ENCODE results near the gene UXS1.

Gene UXS1

DNA sequence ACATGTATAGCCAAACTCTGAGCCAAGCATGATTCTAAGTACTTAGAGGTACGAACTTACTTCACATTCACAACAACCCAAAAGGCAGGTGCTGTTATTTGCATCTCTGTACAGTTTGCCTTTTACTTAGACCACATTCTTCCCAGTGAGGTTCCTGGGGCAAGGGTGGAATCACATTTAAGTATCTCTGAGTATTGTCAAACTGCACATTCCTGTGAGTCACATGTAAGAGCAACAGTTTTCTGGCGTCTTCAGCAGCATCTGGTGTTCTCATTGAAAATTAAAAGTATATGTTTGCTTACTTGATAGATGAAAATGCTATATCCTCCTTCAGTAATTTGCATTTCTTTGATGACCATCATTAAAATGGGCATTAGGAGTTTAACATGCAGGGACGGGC lies 119.1 kb downstream of the UXS1 start:
- DNase-seq (ENCODE audit: extremely low spot score): no peak
- ChIA-PET CTCF (no interaction called here), POLR2A (no interaction called here)
- no peak for TF ChIP-seq SUZ12 (IDR thresholded peaks at IDR 0.05)
- no peak for TF ChIP-seq CTBP1 (IDR thresholded peaks at IDR 0.05; ENCODE audit: borderline replicate concordance)
- TF ChIP-seq LEF1 (IDR thresholded peaks at IDR 0.05; ENCODE audit: borderline replicate concordance): no peak
- no peak for TF ChIP-seq FOXK2 (IDR thresholded peaks at IDR 0.05)

DNA sequence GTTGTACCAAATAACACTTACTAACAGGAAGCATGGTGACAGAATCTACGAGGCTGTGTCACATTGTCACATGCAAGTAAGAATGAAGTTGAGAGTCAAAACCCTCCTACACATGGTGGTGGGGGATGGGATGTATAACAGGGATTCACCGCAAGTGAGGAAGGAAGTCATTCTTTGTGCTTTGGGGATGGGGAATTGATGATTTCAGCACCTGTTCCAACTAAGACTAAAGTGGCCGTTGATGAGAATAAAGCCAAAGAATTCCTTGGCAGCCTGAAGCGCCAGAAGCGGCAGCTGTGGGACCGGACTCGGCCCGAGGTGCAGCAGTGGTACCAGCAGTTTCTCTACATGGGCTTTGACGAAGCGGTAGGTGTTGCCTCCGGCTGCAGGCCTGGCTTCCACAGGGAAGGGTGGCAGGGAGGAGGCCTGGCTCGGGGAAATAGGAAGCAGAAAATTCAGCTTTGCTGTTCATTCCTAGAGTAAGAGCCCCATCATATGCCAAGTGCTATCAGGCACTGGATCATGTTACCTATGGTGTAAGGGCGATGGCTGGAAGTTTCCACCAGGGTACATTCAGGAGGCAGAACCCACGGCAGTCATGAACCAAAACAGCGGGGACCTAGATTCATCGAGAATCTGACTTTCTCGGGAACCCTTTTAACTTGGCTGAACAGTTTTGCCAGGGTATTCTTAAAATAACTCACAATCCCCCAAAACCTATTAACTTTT lies 120.3 kb downstream of the UXS1 start:
- no peak for TF ChIP-seq SUZ12 (IDR thresholded peaks at IDR 0.05)
- TF ChIP-seq FOXK2 (IDR thresholded peaks at IDR 0.05): no peak
- no peak for TF ChIP-seq L3MBTL2 (conservative IDR thresholded peaks at IDR 0.05)
- TF ChIP-seq TARDBP (IDR thresholded peaks at IDR 0.05): no peak
- TF ChIP-seq NFRKB (IDR thresholded peaks at IDR 0.05): no peak
- TF ChIP-seq HDGF (IDR thresholded peaks at IDR 0.05; ENCODE audit: borderline replicate concordance): no peak
- no peak for TF ChIP-seq ZNF384 (IDR thresholded peaks at IDR 0.05)
- TF ChIP-seq ELF4 (IDR thresholded peaks at IDR 0.05): no peak
- no peak for TF ChIP-seq FOXA1 (IDR thresholded peaks at IDR 0.05)
- TF ChIP-seq LEF1 (IDR thresholded peaks at IDR 0.05; ENCODE audit: borderline replicate concordance): no peak
- no peak for TF ChIP-seq ARNT (IDR thresholded peaks at IDR 0.05)
- no peak for TF ChIP-seq FOXM1 (IDR thresholded peaks at IDR 0.05; ENCODE audit: borderline replicate concordance)
- TF ChIP-seq BHLHE40 (IDR thresholded peaks at IDR 0.05; ENCODE audit: borderline replicate concordance): no peak
- TF ChIP-seq CTBP1 (IDR thresholded peaks at IDR 0.05; ENCODE audit: borderline replicate concordance): no peak
- TF ChIP-seq SP1 (IDR thresholded peaks at IDR 0.05): no peak
- TF ChIP-seq, protein P1, sequence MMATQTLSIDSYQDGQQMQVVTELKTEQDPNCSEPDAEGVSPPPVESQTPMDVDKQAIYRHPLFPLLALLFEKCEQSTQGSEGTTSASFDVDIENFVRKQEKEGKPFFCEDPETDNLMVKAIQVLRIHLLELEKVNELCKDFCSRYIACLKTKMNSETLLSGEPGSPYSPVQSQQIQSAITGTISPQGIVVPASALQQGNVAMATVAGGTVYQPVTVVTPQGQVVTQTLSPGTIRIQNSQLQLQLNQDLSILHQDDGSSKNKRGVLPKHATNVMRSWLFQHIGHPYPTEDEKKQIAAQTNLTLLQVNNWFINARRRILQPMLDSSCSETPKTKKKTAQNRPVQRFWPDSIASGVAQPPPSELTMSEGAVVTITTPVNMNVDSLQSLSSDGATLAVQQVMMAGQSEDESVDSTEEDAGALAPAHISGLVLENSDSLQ (IDR thresholded peaks at IDR 0.05): no peak
- ChIA-PET CTCF (no interaction called here), POLR2A (no interaction called here)
- no peak for DNase-seq (ENCODE audit: extremely low spot score)

DNA sequence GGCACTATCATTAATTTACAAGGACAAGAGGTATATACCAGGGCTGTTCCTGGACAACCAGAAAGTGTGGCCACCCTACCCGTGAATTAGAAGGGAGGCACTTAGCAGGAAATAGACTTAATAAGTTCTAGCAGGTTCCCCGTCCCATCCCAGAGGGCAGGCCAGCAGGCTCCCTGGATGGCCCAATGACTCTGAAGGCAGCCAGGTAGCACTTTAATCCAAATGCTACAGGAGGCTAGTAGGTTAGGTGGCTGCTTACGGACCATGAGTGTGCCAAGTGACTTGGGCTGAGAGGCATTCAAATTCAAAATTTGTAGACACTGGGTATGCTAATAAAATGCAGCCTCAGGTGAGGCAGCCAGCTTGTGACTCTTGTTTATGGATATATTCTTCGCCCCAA lies 123.9 kb downstream of the UXS1 start:
- POLR2A ChIA-PET: no interaction called here
- no peak for DNase-seq (ENCODE audit: extremely low spot score)
- TF ChIP-seq, protein P1 (IDR thresholded peaks at IDR 0.05): no peak
- TF ChIP-seq NFRKB (IDR thresholded peaks at IDR 0.05) (no peak), CTBP1 (IDR thresholded peaks at IDR 0.05; ENCODE audit: borderline replicate concordance) (no peak), ARNT (IDR thresholded peaks at IDR 0.05) (no peak), ELF4 (IDR thresholded peaks at IDR 0.05) (no peak), ZNF384 (IDR thresholded peaks at IDR 0.05) (no peak), LEF1 (IDR thresholded peaks at IDR 0.05; ENCODE audit: borderline replicate concordance) (no peak), FOXK2 (IDR thresholded peaks at IDR 0.05) (no peak), BHLHE40 (IDR thresholded peaks at IDR 0.05; ENCODE audit: borderline replicate concordance) (no peak), L3MBTL2 (conservative IDR thresholded peaks at IDR 0.05) (no peak), TARDBP (IDR thresholded peaks at IDR 0.05) (no peak), SUZ12 (IDR thresholded peaks at IDR 0.05) (no peak), FOXA1 (IDR thresholded peaks at IDR 0.05) (no peak), FOXM1 (IDR thresholded peaks at IDR 0.05; ENCODE audit: borderline replicate concordance) (no peak), HDGF (IDR thresholded peaks at IDR 0.05; ENCODE audit: borderline replicate concordance) (no peak), SP1 (IDR thresholded peaks at IDR 0.05) (no peak)
- CTCF ChIA-PET: no interaction called here

DNA sequence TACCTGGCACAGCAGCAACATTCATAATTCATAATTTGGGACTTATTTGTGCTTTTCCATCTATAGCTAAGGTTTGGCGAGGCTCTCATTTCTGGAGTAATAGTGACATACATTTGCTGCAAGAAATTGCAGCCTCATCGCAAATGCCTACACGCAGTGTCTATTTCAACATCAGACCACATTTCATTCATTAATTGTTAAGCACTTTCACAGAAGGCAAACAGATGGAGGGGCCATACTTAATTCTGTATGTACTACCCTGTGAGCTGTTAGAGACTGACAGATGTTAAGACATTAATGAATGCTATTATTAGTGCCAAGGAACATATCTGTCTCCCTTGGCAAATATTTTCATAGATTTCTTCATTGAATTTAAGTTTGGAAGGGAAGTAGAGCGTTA lies 125.7 kb downstream of the UXS1 start:
- TF ChIP-seq NFRKB (IDR thresholded peaks at IDR 0.05) (no peak), ARNT (IDR thresholded peaks at IDR 0.05) (no peak), SP1 (IDR thresholded peaks at IDR 0.05) (no peak), LEF1 (IDR thresholded peaks at IDR 0.05; ENCODE audit: borderline replicate concordance) (no peak), ZNF384 (IDR thresholded peaks at IDR 0.05) (no peak), HDGF (IDR thresholded peaks at IDR 0.05; ENCODE audit: borderline replicate concordance) (no peak), CTBP1 (IDR thresholded peaks at IDR 0.05; ENCODE audit: borderline replicate concordance) (no peak), L3MBTL2 (conservative IDR thresholded peaks at IDR 0.05) (no peak), BHLHE40 (IDR thresholded peaks at IDR 0.05; ENCODE audit: borderline replicate concordance) (no peak), FOXA1 (IDR thresholded peaks at IDR 0.05) (no peak), TARDBP (IDR thresholded peaks at IDR 0.05) (no peak), FOXK2 (IDR thresholded peaks at IDR 0.05) (no peak), SUZ12 (IDR thresholded peaks at IDR 0.05) (no peak)
- CTCF ChIA-PET: interaction anchor here (1.0 kb wide), 1 partner anchor 18 kb away, joined by 4 read pairs; no protein-coding TSS in a partner anchor
- POLR2A ChIA-PET: no interaction called here
- no peak for DNase-seq (ENCODE audit: extremely low spot score)

DNA sequence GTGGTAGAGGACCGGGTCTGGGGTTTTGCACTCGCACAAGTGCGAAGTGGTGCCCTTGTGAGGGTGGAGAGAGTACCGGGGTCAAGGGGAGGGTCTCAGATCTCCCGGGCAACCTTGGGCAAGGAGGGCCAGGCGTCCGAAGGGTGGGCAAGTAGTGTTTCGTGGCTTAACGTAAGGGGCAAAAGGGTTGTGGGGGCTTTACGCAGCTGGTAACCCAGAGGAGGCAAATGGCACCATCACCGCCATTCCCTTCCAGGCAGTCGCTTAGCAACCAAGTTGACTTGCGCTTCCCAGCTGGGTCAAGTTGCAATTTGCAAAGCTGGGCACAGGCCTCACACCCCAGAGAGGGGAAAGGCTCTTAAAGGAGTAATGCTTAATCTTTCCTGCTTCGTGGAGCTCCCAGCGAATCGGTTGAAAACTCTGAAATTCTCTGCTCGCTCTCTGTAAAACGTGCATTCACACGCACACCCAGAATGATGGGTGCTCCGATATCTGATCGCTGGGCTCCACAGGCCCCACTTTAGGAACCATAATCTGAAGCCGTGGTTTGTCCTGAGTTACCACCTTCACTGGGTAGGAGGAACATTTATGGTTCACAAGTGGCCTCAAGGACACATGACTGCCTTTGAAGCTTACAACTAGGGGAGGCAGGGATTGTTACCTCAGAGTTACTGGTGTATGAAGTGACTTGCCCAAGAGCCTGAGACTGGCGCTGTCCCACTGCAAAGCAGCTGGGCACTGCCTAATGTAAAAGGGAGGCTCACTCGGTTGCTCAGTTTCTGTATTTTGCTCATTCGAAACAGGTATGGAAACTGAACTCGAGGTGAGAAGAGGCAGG lies 127.9 kb downstream of the UXS1 start:
- no peak for DNase-seq (ENCODE audit: extremely low spot score)
- CTCF ChIA-PET: no interaction called here
- POLR2A ChIA-PET: no interaction called here
- TF ChIP-seq SUZ12 (IDR thresholded peaks at IDR 0.05): no peak
- no peak for TF ChIP-seq HDGF (IDR thresholded peaks at IDR 0.05; ENCODE audit: borderline replicate concordance)
- TF ChIP-seq, protein P1 (IDR thresholded peaks at IDR 0.05): no peak
- no peak for TF ChIP-seq L3MBTL2 (conservative IDR thresholded peaks at IDR 0.05)

Data from HEK293T (cell line).